GM19025 (cell line): Measurements from ENCODE around the gene OVAAL.

Source experiments
- ATAC-seq: cut with Tn5 transposase; IDR thresholded peaks from one replicate; pipeline ENCODE4 v1.9.1; 2021; ENCODE audit warnings: mild to moderate bottlenecking, low read depth, moderate library complexity; ENCODE audit not compliant: unreplicated experiment

The OVAAL gene

GRCh38 chr1:180558664-180559063 is at the start of gene OVAAL:
Gene OVAAL, plus strand, starts transcription at chr1:180558964.
- no peak for ATAC-seq

- no peak for ATAC-seq
These were observed 47.9 kb upstream of the OVAAL start for GRCh38 chr1:180510882-180511281.

- ATAC-seq, result no peak
These were observed 45.2 kb upstream of the OVAAL start for GRCh38 chr1:180513531-180513930.

GRCh38 chr1:180515364-180515763 is 43.4 kb upstream of the OVAAL start:
- ATAC-seq, result no peak

GRCh38 chr1:180515857-180516388 is 42.8 kb upstream of the OVAAL start:
- ATAC-seq, result peak; percentile 82

GRCh38 chr1:180519846-180520245 is 38.9 kb upstream of the OVAAL start:
- ATAC-seq, result no peak

GRCh38 chr1:180521474-180522212 is 37.1 kb upstream of the OVAAL start:
- no peak for ATAC-seq

- ATAC-seq, result no peak
These were observed 36.6 kb upstream of the OVAAL start for GRCh38 chr1:180522213-180522515.

- ATAC-seq, result no peak
These were observed 34.4 kb upstream of the OVAAL start for GRCh38 chr1:180524160-180524914.

- no peak for ATAC-seq
These were observed 33.6 kb upstream of the OVAAL start for GRCh38 chr1:180524915-180525714.

- ATAC-seq, result no peak
These were observed 33.1 kb upstream of the OVAAL start for GRCh38 chr1:180525715-180526039.

GRCh38 chr1:180527101-180527669 is 31.6 kb upstream of the OVAAL start:
- ATAC-seq, result no peak

GRCh38 chr1:180528868-180529470 is 29.8 kb upstream of the OVAAL start:
- no peak for ATAC-seq

- no peak for ATAC-seq
These were observed 28.3 kb upstream of the OVAAL start for GRCh38 chr1:180530501-180530900.

GRCh38 chr1:180532854-180533253 is 25.9 kb upstream of the OVAAL start:
- no peak for ATAC-seq

- no peak for ATAC-seq
These were observed 25.3 kb upstream of the OVAAL start for GRCh38 chr1:180533266-180533987.

GRCh38 chr1:180534214-180534613 is 24.6 kb upstream of the OVAAL start:
- no peak for ATAC-seq

GRCh38 chr1:180535418-180535999 is 23.3 kb upstream of the OVAAL start:
- ATAC-seq, result no peak

GRCh38 chr1:180536821-180537372 is 21.9 kb upstream of the OVAAL start:
- ATAC-seq, result no peak
